HG03039 (cell line): Measurements from ENCODE around the gene NAV3.

ENCODE experiments used
- ATAC-seq: cut with Tn5 transposase; IDR thresholded peaks from one replicate; pipeline ENCODE4 v1.9.1; 2021; ENCODE audit warnings: mild to moderate bottlenecking, moderate library complexity; ENCODE audit not compliant: unreplicated experiment

Gene NAV3

DNA sequence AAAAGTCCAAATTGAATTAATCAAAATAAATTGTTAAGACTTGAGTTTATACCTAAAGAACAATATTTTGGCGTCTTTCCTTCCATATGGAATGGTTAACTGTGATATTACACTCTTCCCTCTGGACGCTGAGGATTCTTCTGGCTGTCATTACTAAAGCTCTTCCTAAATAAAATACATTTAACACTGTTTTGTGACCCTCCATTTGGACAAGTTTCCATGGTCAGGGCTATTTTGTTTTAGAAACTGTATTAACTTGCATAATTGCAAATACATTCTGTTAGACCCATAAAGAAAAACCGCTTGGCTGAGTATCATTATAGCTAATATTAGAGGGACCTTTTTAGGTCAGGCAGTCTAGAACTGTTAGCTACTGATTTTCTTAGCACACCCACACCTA, 87.4 kb downstream of the NAV3 start:
- ATAC-seq = no peak

DNA sequence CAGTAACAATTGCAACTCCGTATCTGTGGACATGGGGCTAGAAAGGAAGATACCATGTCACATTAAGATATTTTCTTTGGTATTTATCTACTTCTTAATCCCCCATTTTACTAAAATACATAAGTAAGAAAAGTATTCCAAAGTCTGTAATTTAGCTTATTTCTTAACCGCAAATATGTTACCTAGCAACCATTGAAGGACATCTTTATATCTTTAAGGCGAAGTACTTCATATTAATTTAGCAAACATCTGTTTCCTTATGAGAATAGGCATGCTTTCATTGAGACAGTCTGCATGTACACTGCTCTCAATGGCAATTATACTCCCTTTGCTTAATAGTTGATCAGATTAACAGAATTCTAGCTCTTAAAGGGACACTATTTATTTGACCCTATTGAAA, 88.8 kb downstream of the NAV3 start:
- no peak for ATAC-seq

DNA sequence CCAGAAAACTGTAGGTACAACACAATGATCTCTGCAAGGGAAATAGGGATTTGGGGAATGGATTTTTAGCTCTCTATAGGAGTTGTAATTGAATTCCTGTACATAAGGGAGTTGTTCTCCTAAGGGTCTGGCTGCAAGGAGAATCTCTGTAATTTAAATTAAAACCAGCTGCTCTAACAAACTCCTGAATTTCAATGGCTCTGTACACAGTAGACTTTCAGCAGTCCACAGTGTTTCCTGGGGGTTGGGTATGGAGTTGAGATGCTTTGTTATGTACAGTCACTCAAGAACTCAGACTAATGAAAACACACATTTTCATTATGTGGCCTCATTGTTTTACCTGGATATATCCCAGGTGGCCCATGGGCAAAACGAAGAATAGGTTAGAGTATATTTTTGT, 93.2 kb downstream of the NAV3 start:
- no peak for ATAC-seq

DNA sequence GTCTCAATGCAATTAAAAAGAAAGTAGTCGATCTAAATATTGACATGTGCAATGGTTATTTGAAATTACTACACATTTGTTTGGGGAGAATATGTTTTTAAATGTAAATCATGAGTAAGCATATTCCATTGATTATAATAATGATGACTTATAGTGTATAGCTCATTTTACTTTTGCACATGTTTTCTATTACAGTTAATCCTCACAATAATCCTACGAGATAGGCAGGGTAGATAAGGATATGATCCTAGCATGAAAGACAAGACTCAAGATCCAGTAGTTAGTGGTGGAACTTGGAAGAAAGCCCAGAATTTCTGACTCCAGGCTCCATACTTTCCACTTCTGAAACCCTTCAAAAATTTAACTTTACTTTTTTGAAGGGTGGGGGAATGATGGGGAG, 94.0 kb downstream of the NAV3 start:
- no peak for ATAC-seq

DNA sequence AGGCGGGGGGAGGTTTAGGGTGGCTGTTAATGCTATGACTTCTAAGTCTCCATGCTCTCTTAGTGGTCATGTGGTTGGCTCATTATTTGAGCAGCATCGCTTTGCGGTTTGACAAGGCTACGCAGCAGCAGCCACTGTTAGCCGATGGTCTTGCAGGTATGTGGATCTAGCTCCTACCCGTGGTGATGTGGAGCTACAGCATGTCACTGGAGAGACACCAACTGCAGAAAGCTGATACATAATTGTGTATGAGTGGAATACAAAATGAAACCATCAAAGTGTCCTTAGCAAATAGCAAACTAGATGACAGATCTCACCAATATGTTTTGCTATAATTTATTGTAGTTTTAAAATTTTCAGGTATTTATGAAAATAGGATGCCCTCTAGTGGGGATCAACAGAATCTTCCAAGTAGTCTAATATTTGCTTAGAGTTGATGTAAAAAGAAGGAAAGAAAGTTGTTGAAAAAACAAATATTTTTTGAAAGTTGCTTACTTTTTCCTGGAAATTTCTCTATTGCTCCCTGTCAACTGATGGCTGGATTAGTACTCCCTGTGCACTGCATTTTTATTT, 94.9 kb downstream of the NAV3 start:
- peak; percentile 99 for ATAC-seq

DNA sequence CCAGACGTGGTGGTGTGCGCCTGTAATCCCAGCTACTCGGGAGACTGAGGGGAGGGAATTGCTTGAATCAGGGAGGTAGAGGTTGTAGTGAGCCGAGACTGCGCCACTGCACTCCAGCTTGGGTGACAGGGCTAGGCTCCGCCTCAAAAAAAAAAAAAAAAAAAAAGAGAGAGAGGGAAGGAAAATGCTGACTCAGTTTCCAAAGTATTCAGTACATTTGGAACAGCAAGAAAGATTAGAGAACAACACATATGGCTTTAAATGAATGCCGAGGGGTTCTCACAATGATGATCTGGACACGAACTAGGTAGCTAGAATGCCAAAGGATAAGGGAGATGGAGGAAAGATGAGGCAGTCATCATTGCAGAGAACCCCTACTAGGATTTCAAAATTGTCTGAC, 97.4 kb downstream of the NAV3 start:
- no peak for ATAC-seq

DNA sequence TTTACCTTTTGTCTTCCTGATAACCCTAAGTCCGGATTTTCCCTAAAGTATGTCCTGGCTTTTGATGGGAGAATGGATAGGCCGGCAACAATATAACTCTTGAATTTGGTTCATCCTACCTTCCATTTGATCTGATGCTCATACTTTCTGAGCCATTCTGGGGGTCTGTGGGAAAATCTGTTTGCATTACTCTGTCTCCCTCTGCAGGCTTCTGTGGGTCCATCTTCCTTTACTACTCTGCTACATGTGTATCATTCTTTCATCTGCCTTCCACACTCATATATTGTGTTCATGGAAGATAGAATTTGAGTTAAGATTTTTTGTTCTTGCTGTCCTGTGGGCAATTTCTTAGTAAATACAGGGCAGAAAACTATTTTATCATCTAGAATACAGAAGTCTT, 101.5 kb downstream of the NAV3 start:
- no peak for ATAC-seq

DNA sequence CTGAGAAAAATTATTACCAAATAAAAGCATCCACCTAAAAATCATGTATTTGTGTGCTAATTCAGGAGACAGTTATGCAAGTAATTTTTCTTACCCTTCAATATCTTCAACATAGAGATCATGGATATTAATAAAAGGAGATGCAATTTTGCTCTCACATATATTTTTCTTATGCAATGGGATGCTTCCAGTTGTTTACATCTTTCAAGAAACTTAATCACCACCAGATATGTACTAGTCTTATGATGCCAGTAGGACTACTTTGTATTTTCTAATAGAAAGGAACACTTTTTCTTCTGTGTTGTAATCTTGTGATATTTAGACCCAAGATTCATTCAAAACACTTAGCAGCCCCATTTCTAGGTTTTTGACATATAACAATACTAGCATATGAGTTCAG, 107.6 kb downstream of the NAV3 start:
- ATAC-seq = no peak

DNA sequence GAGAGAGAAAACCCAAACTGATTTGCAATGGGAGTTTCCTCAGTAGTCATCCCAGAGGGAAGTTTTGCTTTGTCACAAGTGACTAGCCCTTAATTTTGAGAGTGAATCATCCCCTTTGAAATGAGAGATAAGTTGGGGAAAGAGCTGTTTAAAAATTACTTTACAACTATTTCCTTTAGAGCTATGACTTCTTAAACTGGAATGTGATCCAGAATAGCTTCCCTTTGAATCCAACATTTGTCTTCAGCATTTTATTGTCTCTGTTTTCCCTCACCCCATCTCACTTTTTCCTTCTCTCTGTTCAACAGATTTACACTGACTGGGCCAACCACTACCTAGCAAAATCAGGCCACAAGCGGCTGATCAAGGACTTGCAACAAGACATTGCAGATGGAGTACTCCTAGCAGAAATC, 109.3 kb downstream of the NAV3 start:
- no peak for ATAC-seq

DNA sequence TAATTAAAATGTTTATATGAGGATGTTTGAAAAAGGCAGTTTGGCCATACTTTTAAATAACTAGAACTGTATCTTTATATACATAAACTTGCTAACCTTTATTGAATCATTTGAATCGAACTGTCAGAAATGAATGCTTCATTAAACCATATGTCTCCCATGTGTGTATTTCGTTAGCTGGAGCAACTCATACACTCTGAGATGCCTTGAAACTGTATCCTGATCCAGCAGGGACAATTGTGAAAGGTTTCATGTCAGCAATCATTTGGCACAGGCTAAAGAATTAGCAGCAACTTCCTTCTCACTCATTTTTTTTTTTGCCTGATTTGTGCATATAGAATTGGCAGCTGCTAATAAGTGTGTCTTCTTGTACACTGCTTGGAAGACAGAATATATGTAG, 109.9 kb downstream of the NAV3 start:
- no peak for ATAC-seq

DNA sequence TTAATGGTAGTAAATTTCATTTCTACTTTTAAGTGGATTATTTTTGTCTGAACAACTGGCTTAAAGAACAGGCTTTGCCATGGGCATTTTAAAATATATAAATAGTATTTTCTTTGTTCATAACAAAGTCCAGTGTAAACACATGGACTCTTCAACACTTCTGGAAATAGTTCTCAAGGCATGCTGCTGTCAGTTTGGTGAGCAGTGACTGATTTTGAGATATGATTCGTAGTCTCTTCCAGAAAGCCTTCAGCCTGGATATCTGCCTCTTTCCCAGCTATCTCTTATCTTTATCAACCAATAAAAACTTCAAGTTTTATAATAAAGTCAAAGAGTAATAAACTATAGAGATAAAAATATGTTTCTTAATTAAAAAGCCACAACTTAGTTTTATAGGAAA, 110.7 kb downstream of the NAV3 start:
- ATAC-seq = no peak

DNA sequence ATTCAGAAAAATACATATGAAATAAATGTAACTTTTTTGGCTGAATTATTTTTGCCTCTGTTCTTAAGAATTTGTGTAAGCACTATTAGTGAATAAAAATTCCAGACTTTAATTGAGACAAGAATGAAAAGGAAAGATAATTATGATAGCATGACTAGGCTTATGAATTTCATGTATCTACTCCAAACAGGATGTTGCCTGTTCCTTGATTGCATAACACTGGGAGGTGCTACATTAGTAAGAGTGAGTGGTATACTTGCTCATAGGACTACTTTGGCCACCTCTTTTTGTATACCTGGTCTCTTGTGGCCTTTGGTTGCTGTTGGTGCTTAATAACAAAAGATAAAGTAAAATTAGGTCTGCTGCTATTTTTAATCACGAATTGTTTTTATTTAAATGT, 112.8 kb downstream of the NAV3 start:
- ATAC-seq = no peak

DNA sequence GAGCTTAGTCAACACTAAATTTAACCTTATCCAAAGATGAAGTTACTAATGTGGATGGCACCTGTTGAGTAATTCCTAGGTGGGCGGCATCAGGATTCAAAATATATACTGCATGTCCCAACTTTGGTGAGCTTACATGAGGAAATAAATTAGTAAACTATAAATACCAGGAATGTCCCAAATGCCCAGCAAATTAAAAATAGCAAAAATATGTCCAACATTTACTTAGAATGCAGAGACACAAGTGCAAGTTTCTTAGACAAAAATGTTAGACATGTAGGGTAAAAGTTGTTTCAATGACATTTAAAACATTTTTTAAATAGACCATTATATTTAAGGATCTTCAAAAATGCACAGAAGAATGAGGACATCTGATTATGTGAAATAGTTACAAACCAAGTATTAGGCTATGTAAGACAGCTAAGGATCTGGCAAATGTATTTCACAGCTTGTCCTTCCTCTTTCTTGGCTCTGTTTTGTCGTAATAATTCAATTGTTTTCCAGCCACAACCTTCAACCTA, 115.9 kb downstream of the NAV3 start:
- ATAC-seq = no peak

DNA sequence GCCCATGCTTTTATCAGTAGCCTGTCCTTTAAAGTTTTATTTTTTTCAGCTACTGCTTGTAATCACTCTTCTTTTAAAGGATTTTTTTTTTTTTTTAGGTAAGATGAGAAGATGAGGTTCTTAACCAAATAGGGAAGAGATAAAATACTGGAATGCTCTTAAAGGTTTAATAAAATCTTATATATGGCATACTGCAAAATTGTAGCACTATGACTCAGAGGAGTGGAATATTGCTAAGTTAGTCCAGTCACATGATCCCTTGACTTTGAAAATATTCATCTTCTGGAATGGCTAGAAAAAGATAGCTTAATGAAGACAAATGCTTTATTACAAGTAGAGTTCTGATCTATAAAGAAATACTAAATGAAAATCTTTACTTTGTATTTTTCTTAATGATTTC, 116.6 kb downstream of the NAV3 start:
- ATAC-seq = no peak

DNA sequence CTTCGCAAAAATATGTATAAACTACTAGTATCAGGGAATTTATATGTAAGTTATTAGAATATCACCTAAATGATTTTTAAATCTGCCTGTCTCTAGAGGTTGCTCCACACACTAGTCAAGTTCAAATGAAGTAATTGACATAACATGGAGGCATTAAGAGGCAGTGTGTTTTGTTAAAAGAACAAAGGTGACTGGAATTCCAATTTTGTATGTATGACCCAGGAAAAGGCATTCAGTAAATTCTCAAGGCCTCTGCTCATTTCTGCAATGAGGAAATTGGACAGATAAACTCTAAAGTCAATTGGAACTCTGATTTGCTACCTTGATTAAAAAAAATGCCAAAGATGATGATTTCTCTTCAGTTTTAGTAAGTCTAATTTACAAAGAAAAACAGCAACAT, 117.1 kb downstream of the NAV3 start:
- ATAC-seq = no peak

DNA sequence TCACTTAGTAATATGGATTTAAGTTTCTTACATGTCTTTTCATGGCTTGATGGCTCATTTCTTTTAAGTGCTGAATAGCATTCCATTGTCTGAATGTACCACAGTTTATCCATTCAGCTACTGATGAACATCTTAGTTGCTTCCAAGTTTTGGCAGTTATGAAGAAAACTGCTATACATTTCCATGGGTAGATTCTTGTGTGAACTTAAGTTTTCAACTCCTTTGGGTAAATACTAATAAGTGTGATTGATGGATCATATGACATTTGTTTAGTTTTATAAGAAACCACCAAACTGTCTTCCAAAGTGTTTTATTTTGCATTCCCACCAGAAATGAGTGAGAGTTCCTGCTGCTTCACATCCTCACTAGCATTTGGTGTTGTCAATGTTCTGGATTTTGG, 119.2 kb downstream of the NAV3 start:
- no peak for ATAC-seq

DNA sequence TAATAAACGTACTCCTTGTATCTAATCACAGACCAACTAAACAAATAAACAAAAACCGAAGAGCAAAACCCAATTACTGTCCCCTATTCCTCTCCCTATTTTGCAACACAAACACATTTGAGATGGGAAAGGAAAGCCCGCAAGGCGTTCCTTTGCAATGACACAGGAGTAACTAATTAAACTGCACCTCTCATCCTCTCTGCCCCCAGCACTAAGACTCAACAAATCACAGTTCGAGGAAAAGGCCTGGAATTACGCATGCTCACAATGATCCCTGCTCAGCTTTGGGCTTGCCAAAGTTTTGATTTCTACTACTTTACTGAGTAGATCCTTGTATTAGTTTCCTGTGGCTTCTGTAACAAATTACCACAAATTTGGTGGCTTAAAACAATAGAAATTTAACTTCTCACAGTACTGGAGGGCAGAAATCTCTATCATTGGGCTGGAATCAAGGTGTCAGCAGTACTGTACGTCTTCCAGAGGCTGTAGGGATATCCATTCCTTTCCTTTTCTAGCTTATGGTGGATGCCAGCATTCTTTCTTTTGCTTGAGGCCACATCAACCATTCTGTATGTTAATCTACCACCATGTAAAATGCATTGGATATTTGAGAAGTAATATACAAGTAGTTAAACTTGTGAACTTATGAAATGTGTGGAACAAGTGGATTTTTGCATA, 123.0 kb downstream of the NAV3 start:
- ATAC-seq = no peak

DNA sequence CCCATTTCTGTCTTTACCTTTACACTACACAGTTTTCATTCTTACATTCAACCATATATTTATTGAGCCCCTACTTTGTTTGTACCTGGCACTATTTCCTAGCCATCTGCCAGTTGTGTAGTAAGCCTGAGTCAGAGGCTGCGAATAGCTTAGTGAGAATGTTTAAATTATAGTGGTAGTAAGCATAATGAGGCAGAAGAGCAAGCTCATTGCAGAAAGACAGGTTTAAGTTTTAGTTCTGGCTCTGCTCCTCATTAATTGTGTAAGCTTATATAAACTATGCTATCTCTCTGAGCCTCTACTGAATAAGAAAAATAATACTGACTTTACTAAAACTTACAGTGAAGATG, 123.5 kb downstream of the NAV3 start:
- no peak for ATAC-seq

DNA sequence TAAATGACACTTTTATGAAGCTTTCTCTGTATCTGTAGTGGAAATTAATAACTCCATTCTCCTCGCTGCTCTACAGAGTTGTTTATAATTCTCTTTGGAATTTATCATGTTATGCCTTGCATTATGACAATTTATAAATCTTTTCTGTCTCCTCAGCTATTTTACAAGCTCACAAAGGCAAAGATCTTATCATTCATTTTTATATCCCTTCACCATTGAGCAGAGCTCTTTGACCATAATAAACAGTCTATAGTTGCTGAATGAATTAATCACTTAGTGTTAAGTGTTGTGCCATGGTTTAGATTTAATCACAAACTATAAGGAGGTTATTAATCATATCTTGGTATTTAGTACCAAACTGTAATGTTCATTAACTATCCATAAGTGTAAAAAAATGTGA, 126.4 kb downstream of the NAV3 start:
- no peak for ATAC-seq

DNA sequence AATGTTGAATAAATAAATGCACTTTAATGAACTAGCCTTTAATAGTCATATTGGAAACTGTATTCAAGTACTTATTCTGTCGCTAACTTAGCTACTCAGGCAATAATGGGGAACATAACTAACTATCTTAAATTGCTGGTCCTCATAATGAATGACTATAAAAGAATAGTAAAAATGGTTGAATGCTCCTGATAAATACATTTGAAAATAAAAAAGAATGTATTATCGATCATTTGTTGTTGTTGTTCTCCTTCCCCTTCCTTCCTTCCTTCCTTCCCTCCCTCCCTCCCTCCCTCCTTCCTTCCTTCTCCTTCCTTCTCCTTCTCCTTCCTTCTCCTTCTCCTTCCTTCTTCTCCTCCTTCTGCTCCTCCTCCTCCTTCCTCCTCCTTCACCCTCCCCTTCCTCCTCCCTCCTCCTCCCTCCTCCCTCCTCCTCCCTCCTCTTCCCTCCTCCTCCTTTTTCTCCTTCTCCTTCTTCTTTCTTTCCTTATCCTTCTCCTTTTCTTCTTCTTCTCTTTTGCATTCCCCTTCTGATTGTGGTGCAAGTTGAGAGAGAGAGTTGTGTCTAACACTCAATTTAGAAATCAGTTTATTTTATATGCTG, 133.0 kb downstream of the NAV3 start:
- no peak for ATAC-seq

DNA sequence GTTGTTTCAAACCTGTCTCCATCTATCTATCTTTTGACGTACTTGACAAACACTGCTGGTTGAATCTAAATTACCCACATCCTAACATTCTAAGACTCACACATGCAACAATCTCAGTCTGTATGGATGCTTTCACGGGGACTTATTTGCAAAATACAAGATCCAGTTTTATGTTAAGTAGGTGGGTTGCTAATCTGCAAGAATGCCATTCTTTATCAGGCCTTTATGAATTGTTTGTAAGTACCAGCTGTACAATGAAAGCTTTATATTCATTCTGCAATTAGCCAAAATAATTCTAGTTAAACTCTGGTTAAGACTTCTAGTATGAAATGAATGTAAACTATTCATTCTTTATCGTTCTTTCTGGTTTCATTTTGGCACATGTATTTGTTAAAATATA, 135.1 kb downstream of the NAV3 start:
- no peak for ATAC-seq

DNA sequence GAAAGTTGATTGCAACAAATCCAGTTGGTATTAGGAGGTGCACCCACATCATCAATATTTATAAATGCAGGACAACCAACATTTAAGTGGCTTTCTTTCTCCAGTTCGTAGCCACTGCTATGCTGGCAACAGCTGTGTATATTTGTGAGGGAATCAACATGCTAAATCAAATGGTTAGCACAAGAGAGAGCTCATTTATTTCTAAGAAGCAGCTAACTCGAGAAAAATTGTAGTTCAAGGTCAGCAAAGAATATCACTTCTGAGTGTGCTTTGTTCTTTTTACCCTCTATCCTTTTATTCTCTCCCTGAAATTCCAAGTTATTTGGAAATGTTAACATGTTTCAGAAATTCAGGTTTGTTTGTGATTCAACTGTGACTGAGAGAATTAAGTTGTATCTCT, 137.3 kb downstream of the NAV3 start:
- no peak for ATAC-seq

DNA sequence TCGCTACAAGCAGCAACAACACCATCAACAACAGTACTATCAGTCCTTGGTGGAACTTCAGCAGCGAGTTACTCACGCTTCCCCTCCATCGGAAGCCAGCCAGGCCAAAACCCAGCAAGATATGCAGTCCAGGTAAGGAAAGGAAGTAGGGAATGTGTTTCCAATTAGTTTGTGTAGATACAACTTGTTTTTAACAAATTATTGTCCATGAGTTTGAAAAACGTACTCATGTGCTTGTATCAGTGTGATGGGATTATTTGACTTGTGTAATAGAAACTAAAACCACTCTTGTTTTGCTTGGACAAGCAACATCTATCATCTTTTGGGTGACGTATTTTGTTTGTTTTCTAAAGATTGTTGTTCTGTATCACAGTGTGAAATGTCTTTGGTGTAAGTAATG, 137.9 kb downstream of the NAV3 start:
- no peak for ATAC-seq
